ENCODE measurements around the gene PPM1H.

The PPM1H gene

GRCh38 chr12:62716866-62717525 is 218.0 kb downstream of the PPM1H start:
- peak; percentile 96 for DNase-seq
- in situ Hi-C loops (cut with HindIII; ENCODE audit: low pct_ligation_motif_present, low pct_unique_long_range_greater_than_20kb, low sequenced_read_pairs), result no loop called here

DNA sequence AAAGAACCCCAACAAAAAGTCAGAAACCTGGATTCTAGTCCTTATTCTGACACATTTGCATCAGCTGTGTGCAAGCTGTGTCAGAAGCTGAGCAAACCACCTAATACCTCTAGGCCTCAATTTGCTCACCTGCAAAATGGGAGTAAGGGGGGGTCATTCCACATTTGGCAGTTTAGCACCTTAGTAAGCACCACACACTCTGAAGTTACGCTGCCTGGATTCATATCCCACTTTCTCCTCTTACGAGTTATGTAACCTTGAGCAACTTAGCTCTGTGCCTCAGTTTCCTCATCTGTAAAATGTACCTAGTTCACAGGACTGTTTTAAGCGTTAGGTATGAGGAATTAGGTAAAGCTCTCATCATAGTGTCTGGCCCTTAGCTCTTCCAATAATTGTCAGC is 218.9 kb downstream of the PPM1H start:
- in situ Hi-C loops (cut with HindIII; ENCODE audit: low pct_ligation_motif_present, low pct_unique_long_range_greater_than_20kb, low sequenced_read_pairs), result no loop called here
- no peak for DNase-seq

DNA sequence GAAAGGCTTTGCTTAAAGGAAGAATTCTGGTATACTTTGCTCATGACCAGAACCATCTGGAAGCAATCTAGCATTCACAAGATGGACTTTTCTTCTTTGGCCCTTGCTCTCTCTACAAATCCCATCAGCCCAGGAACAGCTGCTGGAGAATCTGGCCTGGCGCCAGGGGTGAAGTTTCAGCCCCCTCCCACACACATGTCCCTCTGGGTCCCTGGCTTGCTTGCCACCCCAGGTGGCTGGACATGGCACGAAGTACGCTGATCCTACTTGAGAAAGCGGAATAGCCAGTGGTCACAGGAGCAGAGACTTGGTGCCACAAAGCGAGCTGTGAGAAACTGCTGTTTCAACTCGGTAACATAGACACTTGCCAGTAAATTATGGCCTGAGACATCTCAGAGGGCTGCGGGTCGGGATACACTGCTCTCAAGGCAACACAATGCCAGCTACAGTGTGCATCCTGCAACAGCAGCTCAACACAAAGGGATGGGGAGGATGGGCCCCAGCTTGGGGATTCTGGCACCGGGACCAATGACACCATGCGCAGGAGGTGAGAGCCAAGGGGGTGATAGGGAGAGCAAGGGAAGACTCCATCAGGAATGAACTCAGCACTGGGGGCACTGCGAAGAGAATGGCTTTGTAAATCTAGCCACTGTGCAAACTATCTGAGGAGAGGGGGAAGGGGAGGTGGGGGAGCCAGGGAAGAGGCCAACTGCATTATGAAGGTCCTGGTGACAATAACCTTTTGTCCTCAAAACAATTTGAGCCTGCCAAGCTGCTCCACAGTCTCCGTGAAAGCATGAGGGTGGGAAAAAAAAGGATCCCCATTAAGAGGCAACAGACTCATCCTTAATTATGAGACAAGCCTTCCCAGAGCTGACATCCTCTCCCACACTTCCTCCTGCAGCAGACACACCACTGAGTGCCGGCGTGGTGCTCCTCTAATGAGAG is 219.9 kb downstream of the PPM1H start:
- no peak for DNase-seq
- in situ Hi-C loops (cut with HindIII; ENCODE audit: low pct_ligation_motif_present, low pct_unique_long_range_greater_than_20kb, low sequenced_read_pairs), result no loop called here

DNA sequence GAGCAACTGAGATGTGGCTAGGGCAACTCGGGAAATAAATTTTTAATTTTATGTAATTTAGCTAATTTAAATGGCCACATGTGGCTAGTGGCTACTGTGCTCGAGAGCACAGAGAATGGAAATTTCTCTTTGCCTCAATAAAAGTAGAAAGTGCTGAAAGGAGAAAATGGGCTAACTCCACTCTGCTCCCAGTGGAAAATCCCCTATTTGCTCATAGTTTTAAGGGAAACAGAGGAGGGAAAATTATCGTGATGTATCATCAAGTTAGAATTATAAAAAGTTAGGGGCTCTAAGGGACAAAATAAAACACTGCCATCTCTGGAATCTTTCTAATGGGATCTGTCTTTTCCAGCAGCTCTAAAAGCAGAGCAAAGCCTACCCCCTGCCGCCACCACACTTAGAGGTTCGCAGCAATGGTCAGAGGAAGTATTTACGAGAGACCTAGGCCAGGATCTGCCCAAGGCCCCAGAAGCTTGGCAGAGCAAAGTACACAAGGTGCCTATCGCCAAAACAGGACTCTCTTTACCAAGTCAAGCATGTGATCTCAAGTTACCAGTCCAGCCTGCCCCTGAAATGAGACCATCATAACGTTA is 220.7 kb downstream of the PPM1H start:
- in situ Hi-C loops (cut with HindIII; ENCODE audit: low pct_ligation_motif_present, low pct_unique_long_range_greater_than_20kb, low sequenced_read_pairs), result no loop called here
- no peak for DNase-seq

GRCh38 chr12:62713723-62714122 is 221.2 kb downstream of the PPM1H start:
- in situ Hi-C loops (cut with HindIII; ENCODE audit: low pct_ligation_motif_present, low pct_unique_long_range_greater_than_20kb, low sequenced_read_pairs), result no loop called here
- DNase-seq, result no peak

- in situ Hi-C loops (cut with HindIII; ENCODE audit: low pct_ligation_motif_present, low pct_unique_long_range_greater_than_20kb, low sequenced_read_pairs), result no loop called here
Measured at GRCh38 chr12:62712681-62713573, 222.0 kb downstream of the PPM1H start.

DNA sequence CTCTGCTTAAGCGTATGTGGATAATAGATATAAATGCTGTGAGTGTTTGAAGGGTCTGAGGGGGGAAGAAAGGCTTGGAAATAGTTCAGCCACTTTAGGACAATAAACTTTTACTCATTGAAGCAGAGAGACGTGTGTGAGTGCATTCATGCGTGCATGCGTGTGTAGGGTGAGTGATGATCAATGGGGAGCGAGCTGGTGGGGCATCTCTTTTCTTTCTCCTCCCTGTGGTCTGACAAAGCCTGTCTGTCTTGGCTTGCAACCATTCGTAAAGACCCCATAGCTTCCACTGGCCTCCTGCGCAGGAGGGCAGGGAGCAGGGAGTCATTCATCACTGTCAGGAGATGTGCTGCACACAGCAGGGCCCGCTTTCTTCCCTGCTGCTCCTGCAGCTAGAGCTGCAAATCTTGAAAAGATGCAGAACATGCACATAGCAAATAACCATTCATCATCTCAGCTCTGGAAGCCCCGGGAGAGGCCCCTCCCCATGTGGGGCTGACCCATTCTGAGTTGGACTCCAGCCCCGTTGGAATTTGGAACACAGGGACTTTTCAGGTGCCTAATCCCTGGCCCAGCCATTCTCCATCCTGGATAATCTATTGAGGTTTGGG is 223.2 kb downstream of the PPM1H start:
- in situ Hi-C loops (cut with HindIII; ENCODE audit: low pct_ligation_motif_present, low pct_unique_long_range_greater_than_20kb, low sequenced_read_pairs), result no loop called here
- DNase-seq, result peak; percentile 47

More at GRCh38 chr12:62712681-62713573, 222.0 kb downstream of the PPM1H start:
- DNase-seq, result no peak

DNA sequence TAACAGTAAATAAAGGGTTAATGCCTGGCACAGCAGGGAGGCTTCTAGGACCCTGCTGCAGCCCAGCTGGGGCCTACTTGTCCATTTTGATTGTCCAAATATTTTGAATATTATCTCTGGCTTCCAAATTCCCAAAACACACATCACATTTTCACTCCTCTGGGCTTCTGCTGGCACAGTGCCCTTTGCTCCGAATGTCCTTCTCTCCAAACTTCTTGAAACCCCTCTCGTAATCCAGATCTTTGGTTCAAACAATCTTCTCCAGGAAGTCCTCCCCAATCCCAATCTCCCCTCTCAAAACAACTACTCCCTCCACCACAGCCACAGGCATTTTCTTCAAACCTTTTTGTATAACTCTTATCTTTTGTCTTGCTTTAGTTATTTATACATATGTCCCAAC is 225.6 kb downstream of the PPM1H start:
- in situ Hi-C loops (cut with HindIII; ENCODE audit: low pct_ligation_motif_present, low pct_unique_long_range_greater_than_20kb, low sequenced_read_pairs), result no loop called here
- no peak for DNase-seq

DNA sequence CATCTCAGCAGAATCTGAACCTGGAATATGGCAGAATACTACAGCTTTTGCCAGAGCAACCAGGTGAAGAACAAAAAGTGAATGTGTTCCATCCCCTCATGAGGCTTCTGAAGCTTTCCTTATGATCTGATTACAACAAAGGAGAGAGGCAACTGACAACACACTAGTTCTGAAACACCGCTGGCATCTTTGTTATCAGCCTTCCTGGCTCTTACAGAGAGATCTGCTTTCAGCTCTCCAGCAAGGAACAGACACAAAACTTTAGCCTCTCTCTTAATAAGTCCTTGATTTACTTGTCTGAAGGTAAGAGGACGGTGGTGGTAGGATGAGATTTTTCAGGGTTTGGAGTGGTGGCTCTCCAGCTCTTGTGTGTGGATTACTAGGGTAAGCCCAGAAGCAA is 227.0 kb downstream of the PPM1H start:
- in situ Hi-C loops (cut with HindIII; ENCODE audit: low pct_ligation_motif_present, low pct_unique_long_range_greater_than_20kb, low sequenced_read_pairs), result no loop called here
- no peak for DNase-seq

GRCh38 chr12:62705846-62706245 is 229.1 kb downstream of the PPM1H start:
- no peak for DNase-seq
- in situ Hi-C loops (cut with HindIII; ENCODE audit: low pct_ligation_motif_present, low pct_unique_long_range_greater_than_20kb, low sequenced_read_pairs), result no loop called here

DNA sequence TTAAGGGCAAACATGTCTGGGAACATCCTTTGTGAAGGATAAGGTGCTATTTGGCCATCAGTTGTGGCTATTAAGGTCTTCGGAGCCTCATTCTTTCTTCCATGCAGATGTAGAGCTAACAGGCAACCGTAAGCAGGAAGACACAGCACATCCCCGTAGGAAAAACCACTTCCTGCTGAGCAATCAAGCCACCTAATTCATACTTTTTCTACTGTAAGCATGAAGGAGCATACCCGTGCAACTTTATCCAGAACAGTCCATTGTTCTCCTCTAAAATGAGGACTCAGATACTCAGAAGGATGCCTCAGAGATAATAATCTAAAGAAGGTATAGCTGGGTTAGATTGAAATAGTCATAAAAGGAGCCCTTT is 232.0 kb downstream of the PPM1H start:
- peak; percentile 62 for DNase-seq
- in situ Hi-C loops (cut with HindIII; ENCODE audit: low pct_ligation_motif_present, low pct_unique_long_range_greater_than_20kb, low sequenced_read_pairs), result no loop called here

DNA sequence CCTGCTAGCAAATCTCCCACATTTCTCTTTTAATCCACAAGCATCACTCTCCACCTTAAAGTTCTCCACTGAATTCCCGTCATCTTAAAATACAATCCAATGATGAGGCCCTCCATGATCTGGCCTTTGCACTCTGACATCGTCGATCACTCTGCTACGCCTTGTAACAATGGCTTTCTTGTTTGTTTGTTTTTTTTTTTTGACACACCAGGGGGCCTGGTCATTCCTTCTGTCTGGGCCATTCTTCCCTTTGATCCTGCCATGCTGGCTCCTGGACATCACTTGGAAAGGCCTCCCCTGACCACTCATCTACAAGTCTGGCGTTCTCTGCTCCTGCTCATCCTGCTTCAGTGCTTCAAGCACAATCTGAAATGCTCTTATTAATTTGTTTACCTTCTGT is 233.5 kb downstream of the PPM1H start:
- in situ Hi-C loops (cut with HindIII; ENCODE audit: low pct_ligation_motif_present, low pct_unique_long_range_greater_than_20kb, low sequenced_read_pairs), result no loop called here
- DNase-seq, result no peak

DNA sequence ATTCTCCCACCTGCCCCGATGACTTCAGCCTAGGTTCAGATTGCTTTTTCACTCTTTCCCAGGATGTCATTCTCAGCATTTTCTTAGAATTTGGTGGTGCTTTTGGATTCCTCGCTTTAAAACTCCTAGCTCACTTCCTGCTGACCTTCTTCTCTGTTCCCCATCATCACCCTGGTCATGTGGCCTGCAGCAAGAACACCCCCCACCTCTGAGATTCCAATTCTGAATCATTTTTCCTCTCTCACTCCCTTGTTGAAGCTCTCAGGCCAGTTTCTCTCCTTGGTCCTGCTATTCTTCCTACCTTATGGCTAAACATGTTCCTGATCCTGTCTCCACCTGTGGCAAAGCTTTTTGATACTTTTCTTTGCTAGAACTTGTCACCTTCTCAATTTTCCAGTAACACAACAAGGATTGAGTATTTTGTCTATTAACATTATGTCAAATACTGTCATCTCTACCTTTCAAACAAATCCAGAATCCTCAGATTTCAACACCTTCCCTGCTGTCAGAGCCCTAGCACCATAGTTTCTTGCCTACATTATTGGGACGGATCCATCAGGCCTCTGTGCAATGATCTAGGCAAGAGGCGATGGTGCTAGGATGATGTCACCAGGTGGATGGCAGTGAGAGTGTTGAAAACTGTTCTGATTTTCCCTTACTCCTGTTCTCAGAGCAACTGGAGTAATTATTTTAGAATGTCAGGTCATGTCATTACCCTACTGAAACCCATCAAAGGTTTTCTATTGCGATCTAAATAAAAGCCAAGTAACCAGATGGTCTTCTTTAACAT is 234.7 kb downstream of the PPM1H start:
- DNase-seq, result no peak
- in situ Hi-C loops (cut with HindIII; ENCODE audit: low pct_ligation_motif_present, low pct_unique_long_range_greater_than_20kb, low sequenced_read_pairs), result no loop called here

GRCh38 chr12:62698701-62699101 is 236.2 kb downstream of the PPM1H start:
- in situ Hi-C loops (cut with HindIII; ENCODE audit: low pct_ligation_motif_present, low pct_unique_long_range_greater_than_20kb, low sequenced_read_pairs), result no loop called here
- DNase-seq, result no peak

- in situ Hi-C loops (cut with HindIII; ENCODE audit: low pct_ligation_motif_present, low pct_unique_long_range_greater_than_20kb, low sequenced_read_pairs), result no loop called here
- no peak for DNase-seq
Measured at GRCh38 chr12:62697893-62698292, 237.1 kb downstream of the PPM1H start.

DNA sequence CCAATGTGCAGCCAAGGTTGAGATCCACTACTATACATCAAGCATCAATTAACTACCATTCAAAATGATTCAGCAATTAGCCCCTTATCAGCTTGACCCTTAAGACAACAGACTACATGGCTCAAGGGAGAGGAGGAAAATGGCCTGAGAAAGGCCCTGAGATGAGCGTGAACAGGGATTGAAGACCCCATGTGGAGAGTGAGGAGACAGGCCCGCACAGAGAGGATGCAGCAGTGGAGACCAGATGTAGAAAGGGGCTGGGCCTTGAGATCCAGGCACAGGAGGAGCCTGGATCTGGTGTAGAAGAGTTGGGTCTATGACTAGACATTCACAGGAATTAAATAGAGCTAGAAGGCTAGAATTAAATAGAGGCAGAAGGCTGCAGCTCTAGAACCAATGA is 239.3 kb downstream of the PPM1H start:
- DNase-seq, result no peak

GRCh38 chr12:62694632-62695031 is 240.3 kb downstream of the PPM1H start:
- in situ Hi-C loops (cut with HindIII; ENCODE audit: low pct_ligation_motif_present, low pct_unique_long_range_greater_than_20kb, low sequenced_read_pairs), result no loop called here
- no peak for DNase-seq

More for the DNA sequence above, 239.3 kb downstream of the PPM1H start:
- in situ Hi-C loops (cut with HindIII; ENCODE audit: low pct_ligation_motif_present, low pct_unique_long_range_greater_than_20kb, low sequenced_read_pairs), result no loop called here
